ENCODE measurements around the gene TOX2.

The TOX2 gene

DNA sequence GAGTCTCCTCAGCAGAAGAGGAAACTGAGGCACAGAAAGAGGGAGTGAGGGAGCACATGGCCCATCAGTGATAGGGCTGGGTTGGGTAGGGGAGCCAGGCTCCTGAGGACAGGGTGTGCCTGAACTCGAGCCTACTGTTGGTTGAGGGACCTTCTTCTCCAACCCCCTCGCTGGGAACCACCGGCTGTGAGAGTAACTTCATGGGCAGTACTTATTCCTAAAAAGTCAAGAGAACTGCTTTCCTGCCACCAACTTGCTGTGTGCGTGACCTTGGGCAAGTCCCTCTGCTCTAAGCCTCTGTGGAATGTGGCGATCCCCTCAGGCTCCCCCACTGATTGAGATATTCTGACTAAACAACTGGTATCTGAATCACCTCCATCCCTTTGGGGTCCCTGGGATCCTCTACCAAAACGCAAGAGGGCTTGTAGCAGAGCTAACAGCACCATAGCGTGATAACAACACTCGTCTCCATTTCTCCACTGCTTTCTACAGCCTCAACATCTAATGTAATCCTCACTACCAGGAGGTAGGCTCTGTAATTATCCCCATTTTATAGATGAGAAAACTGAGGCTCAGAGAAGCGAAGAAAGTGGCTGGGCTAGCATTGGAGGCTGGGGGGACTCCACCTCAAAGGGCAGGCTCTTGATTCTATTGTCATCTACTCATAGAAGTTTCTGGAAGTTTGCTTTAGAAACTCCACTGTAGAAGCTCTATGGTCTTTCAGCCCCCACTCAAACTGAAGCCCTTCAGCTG lies 196.3 kb downstream of the TOX2 start:
- DNase-seq = no peak

DNA sequence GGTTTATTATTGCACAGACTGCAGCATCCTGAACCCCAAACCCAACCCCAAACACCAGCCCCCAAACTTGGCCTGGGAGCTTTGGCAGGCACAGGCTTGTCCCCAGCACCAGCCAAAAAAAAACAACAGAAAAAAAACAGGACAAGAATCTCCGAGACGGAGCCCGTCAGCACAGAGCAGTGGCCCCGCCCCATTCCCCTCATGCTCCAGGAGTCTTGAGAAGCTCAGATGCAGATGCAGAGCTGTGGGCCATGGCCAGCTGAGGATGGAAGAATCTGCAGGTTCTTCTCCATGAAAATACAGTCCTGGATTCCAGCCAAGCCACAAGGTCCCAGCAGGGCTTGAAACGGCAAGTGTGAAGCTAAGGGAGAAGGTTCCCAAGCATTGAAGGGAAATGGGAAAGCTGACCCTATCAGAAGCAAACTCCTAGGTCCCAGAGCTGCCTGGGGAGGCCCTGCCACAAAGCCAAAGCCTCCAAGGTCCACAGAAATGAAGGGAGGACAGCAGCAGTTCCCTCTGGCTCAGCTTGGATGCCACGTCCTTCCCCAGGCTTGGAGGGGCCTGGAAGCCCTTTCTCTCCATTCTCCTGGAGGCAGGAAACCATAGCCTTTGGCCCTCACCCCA lies 197.2 kb downstream of the TOX2 start:
- DNase-seq = no peak

DNA sequence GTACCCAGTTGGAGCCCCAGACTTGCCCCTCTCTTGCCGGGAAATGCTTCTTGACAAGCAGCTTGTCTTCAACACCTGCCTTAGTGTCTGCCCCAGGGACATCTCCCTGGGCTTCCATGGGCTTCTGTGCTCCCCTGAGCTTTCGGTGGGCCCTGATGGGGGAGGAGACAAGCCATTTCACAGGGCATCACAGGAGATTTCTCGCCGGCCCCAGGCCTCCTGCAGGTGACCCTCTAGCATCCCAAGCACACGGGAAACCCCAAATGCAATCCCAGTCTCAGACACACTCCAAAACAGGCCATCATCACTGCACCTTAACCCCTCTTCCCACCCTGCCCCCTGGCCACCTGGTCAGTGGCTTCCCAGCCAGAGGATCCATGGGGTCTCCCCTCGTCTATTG lies 197.8 kb downstream of the TOX2 start:
- no peak for DNase-seq

DNA sequence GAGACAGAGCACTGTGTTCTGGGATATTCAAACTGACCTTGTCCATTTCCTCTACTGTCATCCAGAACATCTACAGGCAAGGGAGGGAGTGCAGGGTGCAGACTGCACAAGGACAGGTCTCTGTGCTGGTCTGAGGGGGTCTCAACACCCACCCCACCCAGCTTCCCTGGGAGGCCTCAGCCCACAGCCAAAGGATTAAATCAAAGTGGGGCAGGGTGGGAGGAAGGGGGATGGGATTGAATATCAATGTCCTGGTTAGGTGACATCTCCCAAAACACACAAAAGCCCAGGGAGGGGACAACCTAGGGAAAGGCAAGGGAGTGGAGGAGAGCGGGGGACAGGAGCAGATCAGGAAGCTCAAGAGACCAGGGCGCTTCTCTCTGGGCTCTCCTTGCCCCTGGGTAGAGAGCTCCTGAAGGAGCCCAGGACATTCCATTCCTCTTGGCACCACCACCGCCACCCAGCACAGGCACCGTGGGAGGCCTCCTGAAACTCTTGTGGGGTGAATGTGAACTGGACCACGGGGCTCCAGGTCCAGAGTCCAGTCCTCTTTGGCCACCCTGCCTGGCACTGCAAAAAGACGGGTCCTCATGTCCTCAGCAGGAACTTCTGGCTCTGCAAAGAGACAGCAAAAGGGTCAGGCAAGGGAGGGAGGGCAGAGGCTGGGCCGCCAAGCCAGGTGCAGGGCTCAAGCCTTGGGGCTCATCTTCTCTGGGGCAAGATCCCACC lies 198.4 kb downstream of the TOX2 start:
- no peak for DNase-seq

DNA sequence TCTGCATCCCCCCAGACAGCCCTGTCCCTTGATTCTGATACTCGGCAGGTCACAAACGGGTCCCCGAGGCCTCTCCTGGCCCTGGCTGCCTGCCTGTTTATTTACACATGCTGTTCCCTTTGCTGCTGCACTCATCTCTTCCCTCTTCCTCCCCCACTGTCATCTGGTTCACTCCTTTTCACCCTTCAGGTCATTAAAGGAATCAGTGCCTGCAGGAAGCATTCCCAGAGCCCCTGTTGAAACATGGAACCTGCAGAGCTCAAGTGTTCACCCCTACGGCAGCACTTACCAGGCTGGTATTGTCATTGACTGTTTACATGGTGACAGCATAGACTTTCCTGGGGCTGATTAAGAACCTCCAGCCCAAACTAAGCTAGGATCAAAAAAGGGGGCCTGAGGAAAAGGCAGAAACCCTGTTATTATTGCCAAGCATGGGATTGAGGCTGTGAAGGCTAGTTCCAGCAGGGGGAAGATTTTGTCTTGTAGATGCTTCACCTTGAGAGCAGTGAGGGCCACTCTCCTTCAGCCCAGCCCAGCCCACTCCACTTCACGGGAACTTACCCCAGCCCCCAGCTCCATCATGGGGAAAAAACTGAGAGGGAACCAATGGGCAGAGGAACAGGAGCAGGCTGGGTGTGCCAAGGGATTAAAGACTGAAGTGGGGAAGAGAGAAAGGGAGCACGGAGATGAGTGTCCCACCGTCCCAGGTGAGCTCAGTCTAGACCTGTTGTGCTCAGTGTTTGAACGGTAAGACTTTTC lies 199.1 kb downstream of the TOX2 start:
- DNase-seq = peak in 2 of 3 experiments; percentile 79 to 96

DNA sequence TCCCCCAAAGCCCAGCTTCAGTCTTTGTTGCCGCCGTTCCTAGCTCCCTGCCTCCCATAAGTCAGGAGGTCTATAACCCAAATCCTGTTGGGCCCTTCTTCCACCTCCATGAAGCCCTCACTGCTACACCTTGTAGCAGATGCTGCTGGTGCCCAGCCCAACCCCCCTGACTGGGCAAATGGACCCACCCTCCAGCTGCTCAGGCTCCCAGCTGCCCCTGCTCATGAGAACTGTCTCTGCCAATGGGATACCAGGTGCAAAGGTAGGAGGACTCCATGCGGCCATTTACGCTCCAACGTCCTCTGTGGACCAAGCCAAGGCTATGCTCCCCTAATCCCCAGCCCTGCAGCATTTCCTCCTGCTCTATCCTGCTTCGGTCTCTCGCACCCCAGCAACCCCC lies 200.5 kb downstream of the TOX2 start:
- DNase-seq = no peak

DNA sequence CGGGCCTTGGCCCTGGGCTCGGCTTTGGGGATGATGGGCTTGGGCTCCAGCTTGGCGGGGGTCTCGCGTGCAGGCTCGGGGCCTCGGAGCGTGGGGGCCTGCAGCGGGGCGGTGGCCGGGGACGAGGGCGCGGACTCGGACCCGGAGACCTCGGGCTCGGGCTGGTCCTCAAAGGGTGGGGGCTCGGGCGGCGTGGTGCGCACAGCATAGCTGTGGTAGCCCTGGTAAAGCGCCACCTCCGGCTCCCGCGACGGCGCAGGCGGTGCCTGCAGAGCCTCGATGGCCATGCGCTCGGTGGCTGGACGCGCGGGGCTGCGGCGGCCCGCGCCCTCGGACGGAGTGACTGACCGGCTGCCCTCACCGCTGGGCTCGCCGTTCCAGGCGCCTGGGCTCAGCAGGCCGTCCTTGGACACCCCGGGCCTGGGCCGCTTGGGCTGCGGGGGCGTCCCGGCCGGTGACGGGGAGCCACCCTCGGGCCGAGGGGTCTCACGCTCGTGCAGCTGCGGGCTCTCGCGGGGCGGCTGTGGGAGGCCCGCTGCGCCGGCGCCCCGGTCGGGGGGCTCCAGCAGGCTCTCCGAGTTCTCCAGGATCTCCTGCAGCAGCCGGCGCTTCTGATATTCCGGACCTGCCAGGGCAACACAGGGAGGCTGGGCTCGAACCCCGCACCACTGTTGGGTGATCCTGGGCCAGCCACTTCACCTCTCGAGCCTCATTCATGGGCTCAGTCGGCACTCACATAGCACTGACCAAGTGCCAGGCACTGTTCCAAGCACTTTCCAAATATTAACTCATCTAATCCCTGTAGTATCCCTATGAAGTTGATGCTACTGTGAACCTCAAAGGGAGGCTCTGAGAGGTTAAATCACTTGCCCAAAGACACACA lies 201.4 kb downstream of the TOX2 start:
- no peak for DNase-seq

DNA sequence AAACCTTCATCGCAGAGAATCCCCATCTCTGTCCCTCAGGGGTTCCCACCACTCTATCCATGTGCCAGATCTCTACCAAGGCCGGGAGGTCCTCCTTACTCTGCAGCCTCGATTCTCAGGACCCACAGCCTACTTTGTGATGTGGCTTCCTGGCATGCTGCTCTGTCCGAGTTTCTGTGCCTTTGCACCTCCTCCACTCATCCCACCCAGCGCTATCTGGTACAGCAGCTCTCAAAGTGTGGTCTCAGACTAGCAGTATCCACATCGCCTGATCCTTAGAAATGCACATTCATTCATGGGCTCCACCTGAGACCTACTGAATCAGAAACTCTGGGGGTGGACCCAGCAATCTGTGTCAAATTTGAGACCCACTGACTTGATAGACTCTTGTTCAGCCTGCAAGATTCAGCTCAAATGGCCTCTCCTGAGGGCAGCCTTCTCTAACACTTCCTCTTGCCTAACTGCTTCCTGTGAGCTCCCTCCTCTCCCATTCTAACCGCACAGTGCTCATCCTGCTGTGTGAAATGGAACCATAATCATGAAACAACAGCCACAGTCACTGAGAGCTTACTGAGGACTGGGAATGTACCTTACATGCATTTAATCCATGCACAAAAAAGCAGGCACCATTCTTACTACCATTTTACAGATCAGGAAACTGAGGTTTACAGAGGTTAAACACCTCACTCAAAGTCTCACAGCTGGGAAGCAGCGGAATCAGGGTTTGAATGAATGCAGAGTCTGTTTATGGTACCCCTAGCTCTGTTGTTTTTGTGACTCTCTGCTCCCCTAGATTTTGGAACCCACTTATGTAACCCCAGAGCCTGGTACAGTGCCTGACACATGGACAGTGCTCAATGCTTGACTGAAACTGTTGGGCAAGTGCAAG lies 202.9 kb downstream of the TOX2 start:
- DNase-seq = no peak

DNA sequence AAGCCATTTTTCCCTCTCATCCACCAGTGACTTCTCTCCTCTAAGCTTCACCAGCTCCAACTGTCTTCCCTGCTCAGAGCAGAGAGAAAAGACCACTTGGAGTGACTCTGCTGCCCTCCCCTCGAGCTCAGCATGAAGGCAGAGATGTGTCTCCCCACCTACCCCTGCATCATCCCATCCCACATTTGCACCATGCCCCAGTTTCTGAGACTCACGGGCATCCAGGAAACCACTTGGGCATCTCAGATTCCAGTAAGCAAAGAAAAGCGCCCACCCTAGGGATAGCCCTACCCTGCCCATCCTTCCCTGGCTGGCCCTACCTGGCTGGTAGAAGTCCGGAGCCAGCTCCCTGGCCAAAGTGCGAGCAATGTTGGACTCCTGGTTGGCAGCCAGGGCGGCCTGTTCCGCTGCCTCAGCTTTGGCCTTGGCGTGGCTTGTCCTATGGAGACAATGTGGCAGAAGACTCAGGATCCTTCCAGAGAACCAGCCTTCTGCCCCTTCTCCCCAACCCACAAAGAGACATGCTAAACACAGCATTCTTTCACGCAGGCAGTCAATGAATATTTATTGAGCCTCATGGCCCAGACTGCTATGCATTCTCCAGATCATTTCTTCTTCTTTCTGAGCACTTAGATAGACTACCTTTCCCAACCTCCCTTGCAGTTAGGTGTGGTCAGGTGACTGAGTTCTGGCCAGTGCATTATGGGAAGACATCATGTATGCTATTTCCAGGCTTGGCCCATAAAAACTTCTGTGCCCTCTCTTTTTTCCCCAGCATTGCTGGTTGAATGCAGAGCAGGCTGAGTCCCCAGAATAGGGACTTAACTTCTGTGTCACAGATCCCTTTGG lies 203.8 kb downstream of the TOX2 start:
- DNase-seq = no peak
